H1 (cell line): Measurements from ENCODE around the gene LARP1. TPM values are rescaled to one million over a fixed set of nuclear protein-coding genes. Genes with fewer than 3 reads are reported as not detected.

Experiments
- BRCA1 ChIP-seq: IDR thresholded peaks from 2 replicates; pipeline ENCODE4 v1.6.1; 2012; ENCODE audit warnings: low read depth, low read length, improper control_type of control experiment
- KDM4A ChIP-seq: IDR thresholded peaks from one replicate; pipeline ENCODE4 v1.7.1; 2012; ENCODE audit warnings: low read depth, mild to moderate bottlenecking, moderate library complexity, low read length, inconsistent platforms; ENCODE audit not compliant: severe bottlenecking
- RNF2 ChIP-seq: fragments of 200-900, 300-1000 bp; sonication (generic); IDR thresholded peaks from 2 replicates; pipeline ENCODE4 v1.7.1; 2016; ENCODE audit warnings: borderline replicate concordance, low read depth, mild to moderate bottlenecking, antibody characterized with exemption, low read length; ENCODE audit not compliant: poor library complexity, severe bottlenecking; ENCODE audit errors: missing control alignments
- polyA plus RNA-seq, 7 experiments: library from polyadenylated mRNA; depleted of rRNA in 3 of 7; stranded (reverse) in 5 of 7; unstranded in 2 of 7; fragments of >200 nt in 5 of 7; fragments of 200-250 nt in 2 of 7; gene quantifications; 1 replicate in 5 of 7; 2 replicates in 1 of 7; 4 replicates in 1 of 7; pipeline versions ENCODE4 v1.2.1 to v1.2.3, GENCODE V29; 2011 to 2013; ENCODE audit warnings: missing spikeins in 2 of 7, mixed read lengths in 2 of 7
- total RNA-seq: library from RNA; stranded (reverse); fragmentation: NEBNext Ultra II Directional; extraction: Animal tissue kit (Norgen Biotek cat#: 25700); gene quantifications from 2 replicates; pipeline ENCODE4 v1.2.1, GENCODE V29; 2021

LARP1 gene
- total and polyA plus RNA-seq, 2 of the 8 experiments (the other 6 are each of a cell fraction or from before 2014, with no cell fraction given), result 106 to 422 TPM

DNA sequence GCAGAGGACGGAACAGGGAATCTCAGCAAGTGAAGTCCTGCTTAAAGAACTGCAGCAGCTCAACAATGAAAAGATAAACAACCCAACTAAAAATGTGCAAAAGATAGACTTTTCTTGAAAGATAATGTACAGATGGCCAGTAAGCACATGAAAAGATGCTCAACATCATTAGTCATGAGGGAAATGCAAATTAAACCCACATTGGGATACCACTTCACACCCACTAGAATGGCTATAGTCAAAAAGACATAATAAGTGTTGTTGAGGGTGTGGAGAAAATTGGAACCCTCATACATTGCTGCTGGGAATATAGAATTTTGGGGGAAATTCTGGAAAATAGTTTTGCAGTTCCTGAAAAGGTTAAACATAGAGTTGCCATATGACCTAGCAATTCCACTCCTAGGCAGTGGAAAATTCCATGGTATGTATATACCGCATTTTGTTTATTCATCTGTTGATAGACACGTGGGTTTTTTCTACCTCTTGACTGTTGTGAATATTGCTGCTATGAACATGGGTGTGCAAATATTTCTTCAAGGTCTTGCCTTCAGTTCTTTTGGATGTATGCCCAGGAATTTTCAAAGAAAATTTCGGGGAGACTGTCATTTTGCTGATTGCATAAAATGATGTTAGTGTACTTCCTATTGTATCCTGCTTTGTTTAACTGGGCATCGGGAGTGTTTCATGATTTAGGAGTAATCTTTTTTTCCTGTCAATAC is 110.4 kb downstream of the LARP1 start (continued):
- TF ChIP-seq KDM4A (no peak), RNF2 (no peak), BRCA1 (no peak)
